ENCODE measurements around the gene BMP8A. TPM values are rescaled to one million over a fixed set of nuclear protein-coding genes. Genes with fewer than 3 reads are reported as not detected.
A peak's percentile ranks its signal among the peaks of the same experiment; 100 is the strongest.

BMP8A gene
- total and polyA plus RNA-seq, 9 of the 15 experiments (the other 6 are each of a cell fraction or from before 2014, with no cell fraction given) = 0.05 to 0.31 TPM; not detected in 7

GRCh38 chr1:39566441-39567137, 75.2 kb downstream of the BMP8A start:
- Histone ChIP-seq H3K36me3 (ENCODE audit: control insufficient read depth, insufficient read depth, low read length) (peaks cover 97% of the 10 kb centered on the region), H3K79me2 (ENCODE audit: control insufficient read depth, insufficient read depth, low read length) (peaks cover 46% of the 10 kb centered on the region), H3K4me1 (replicated peaks in 1 of 2; ENCODE audit: control insufficient read depth in 2 of 2, insufficient read depth in 2 of 2, low read length in 2 of 2) (peaks cover 0 to 5% of the 10 kb centered on the region in 2 experiments; a peak in 2 of 5 replicates), H3K27me3 (ENCODE audit: control insufficient read depth in 2 of 2, insufficient read depth in 2 of 2, low read length in 2 of 2) (no peaks in the 10 kb centered on the region), H3K4me3 (no peak overlapping the region), H2AFZ (ENCODE audit: low read depth, low read length) (no peak overlapping the region), H4K20me1 (replicated peaks; ENCODE audit: control insufficient read depth, insufficient read depth, low read length) (peaks cover 20% of the 10 kb centered on the region), H3K27ac (ENCODE audit: extremely low read depth, low read depth, low read length) (no peak overlapping the region), H3K4me2 (ENCODE audit: insufficient read depth, low read length) (no peak overlapping the region), H3K9me1 (ENCODE audit: control insufficient read depth, insufficient read depth, low read length) (peaks cover 8% of the 10 kb centered on the region), H3K9ac (ENCODE audit: insufficient read depth in 1 of 2, low read depth in 2 of 2, low read length in 2 of 2) (no peak overlapping the region), H3K9me3 (replicated peaks; ENCODE audit: control insufficient read depth, insufficient read depth, low read depth, low read length) (no peaks in the 10 kb centered on the region)
- WGBS (ENCODE audit: insufficient coverage, low coverage, missing lambda C conversion rate) = 85% methylated on average over 5 of the region's 5 CpGs
- no TSS peak for BruUV-seq (replicated peaks)
- in situ Hi-C loops (cut with MboI) (no loop called here), intact Hi-C loops (cut with micrococcal nuclease) (no loop called here)
- CTCF ChIA-PET (ENCODE audit: low intra/inter-chr PET ratio) = no interaction called here
- ATAC-seq (no peak), FAIRE-seq (no peak), DNase-seq (ENCODE audit: extremely low read depth in 1 of 4, low spot score in 3 of 4) (no peak)
- TF ChIP-seq POLR2AphosphoS2 (IDR thresholded peaks at IDR 0.05; ENCODE audit: low read length) (no peak), NFIC (IDR thresholded peaks at IDR 0.05) (peak; percentile 89), NFIX (CRISPR knock-in tag; IDR thresholded peaks at IDR 0.05; ENCODE audit: low read depth) (peak; percentile 34)
- POLR2A ChIA-PET = interaction anchor here (0.7 to 8.0 kb wide), 8 partner anchors 8 to 156 kb away, joined by 3 to 82 read pairs (median 4); partner anchors contain the start of gene PABPC4

- in situ Hi-C loops (cut with MboI) (no loop called here), intact Hi-C loops (cut with micrococcal nuclease) (no loop called here)
- ATAC-seq (no peak), DNase-seq (ENCODE audit: extremely low read depth in 1 of 4, low spot score in 3 of 4) (peak in 1 of 4 experiments; percentile 11), FAIRE-seq (no peak)
- peaks cover 8% of the 10 kb centered on the region for H3K9me1 ChIP-seq (ENCODE audit: control insufficient read depth, insufficient read depth, low read length)
- no peak overlapping the region for H2AFZ ChIP-seq (ENCODE audit: low read depth, low read length)
- H3K27me3 ChIP-seq (ENCODE audit: control insufficient read depth in 2 of 2, insufficient read depth in 2 of 2, low read length in 2 of 2) = no peaks in the 10 kb centered on the region
- no peak overlapping the region for H3K9ac ChIP-seq (ENCODE audit: insufficient read depth in 1 of 2, low read depth in 2 of 2, low read length in 2 of 2)
- H3K4me2 ChIP-seq (ENCODE audit: insufficient read depth, low read length) = no peak overlapping the region
- H3K79me2 ChIP-seq (ENCODE audit: control insufficient read depth, insufficient read depth, low read length) = peaks cover 53% of the 10 kb centered on the region
- 91% methylated on average over 3 of the region's 3 CpGs for WGBS (ENCODE audit: insufficient coverage, low coverage, missing lambda C conversion rate)
- H3K9me3 ChIP-seq (replicated peaks; ENCODE audit: control insufficient read depth, insufficient read depth, low read depth, low read length) = no peaks in the 10 kb centered on the region
- CTCF ChIA-PET (ENCODE audit: low intra/inter-chr PET ratio) = no interaction called here
- peaks cover 0 to 5% of the 10 kb centered on the region in 2 experiments; a peak in 2 of 5 replicates for H3K4me1 ChIP-seq (replicated peaks in 1 of 2; ENCODE audit: control insufficient read depth in 2 of 2, insufficient read depth in 2 of 2, low read length in 2 of 2)
- no peak overlapping the region for H3K4me3 ChIP-seq
- H4K20me1 ChIP-seq (replicated peaks; ENCODE audit: control insufficient read depth, insufficient read depth, low read length) = peaks cover 27% of the 10 kb centered on the region
- no TSS peak for BruUV-seq (replicated peaks)
- H3K27ac ChIP-seq (ENCODE audit: extremely low read depth, low read depth, low read length) = no peak overlapping the region
- peaks cover 97% of the 10 kb centered on the region for H3K36me3 ChIP-seq (ENCODE audit: control insufficient read depth, insufficient read depth, low read length)
- POLR2A ChIA-PET = interaction anchor here (1.2 to 1.6 kb wide), 3 partner anchors 9 to 14 kb away, joined by 3 to 4 read pairs (median 4); no protein-coding TSS in a partner anchor
- TF ChIP-seq SMC3 (conservative IDR thresholded peaks at IDR 0.05; ENCODE audit: insufficient read depth, low read depth, low read length) (no peak), DDX20 (tag; IDR thresholded peaks at IDR 0.05; ENCODE audit: low read depth) (no peak), FOS (IDR thresholded peaks at IDR 0.05; ENCODE audit: extremely low read depth, insufficient read length) (no peak), ATF6 (CRISPR knock-in tag; IDR thresholded peaks at IDR 0.05) (no peak), RAD21 (CRISPR knock-in tag; conservative IDR thresholded peaks at IDR 0.05 in 1 of 2, IDR thresholded peaks at IDR 0.05 in 1 of 2) (no peak), KLF13 (tag; IDR thresholded peaks at IDR 0.05; ENCODE audit: borderline replicate concordance, low read depth) (no peak), SRSF9 (IDR thresholded peaks at IDR 0.05; ENCODE audit: borderline replicate concordance, low read depth, low read length) (no peak), ZZZ3 (IDR thresholded peaks at IDR 0.05) (no peak), NCOA1 (IDR thresholded peaks at IDR 0.05; ENCODE audit: low read depth) (no peak)
Observed at GRCh38 chr1:39567302-39567701, 75.9 kb downstream of the BMP8A start.

All from K562 (cell line).